HG03565 (cell line): ENCODE measurements around the gene MAP3K10.
"Not testable (repeated sequence)": the region's sequence is repeated elsewhere in the genome, so short reads cannot be mapped to it uniquely, and the experiment has no call there.

Source experiments
- ATAC-seq: cut with Tn5 transposase; IDR thresholded peaks from one replicate; pipeline ENCODE4 v1.9.1; 2021; ENCODE audit warnings: mild to moderate bottlenecking, moderate library complexity; ENCODE audit not compliant: unreplicated experiment

MAP3K10 gene

GRCh38 chr19:40190891-40191835, at the start of gene MAP3K10:
MAP3K10 (plus strand) TSS chr19:40191426; CDS start chr19:40192032, 606 bp downstream.
- peak; percentile 59 for ATAC-seq

GRCh38 chr19:40141551-40141950, 49.7 kb upstream of the MAP3K10 start:
- ATAC-seq, result no peak

- ATAC-seq, result peak; percentile 48
Observed at GRCh38 chr19:40143612-40144011, 47.6 kb upstream of the MAP3K10 start.

- no peak for ATAC-seq
Observed at GRCh38 chr19:40144151-40144550, 47.1 kb upstream of the MAP3K10 start.

GRCh38 chr19:40144947-40145748, 46.1 kb upstream of the MAP3K10 start:
- ATAC-seq, result no peak

GRCh38 chr19:40145749-40146029, 45.5 kb upstream of the MAP3K10 start:
- ATAC-seq, result not testable (repeated sequence)

GRCh38 chr19:40147338-40147692, 43.9 kb upstream of the MAP3K10 start:
- no peak for ATAC-seq

GRCh38 chr19:40147693-40148347, 43.4 kb upstream of the MAP3K10 start:
- no peak for ATAC-seq

GRCh38 chr19:40149501-40149900, 41.7 kb upstream of the MAP3K10 start:
- no peak for ATAC-seq

GRCh38 chr19:40150170-40150569, 41.1 kb upstream of the MAP3K10 start:
- ATAC-seq, result no peak

- no peak for ATAC-seq
Observed at GRCh38 chr19:40154121-40154680, 37.0 kb upstream of the MAP3K10 start.

- no peak for ATAC-seq
Observed at GRCh38 chr19:40155749-40156265, 35.4 kb upstream of the MAP3K10 start.

GRCh38 chr19:40157059-40157458, 34.2 kb upstream of the MAP3K10 start:
- no peak for ATAC-seq

- no peak for ATAC-seq
Observed at GRCh38 chr19:40159744-40160143, 31.5 kb upstream of the MAP3K10 start.

- no peak for ATAC-seq
Observed at GRCh38 chr19:40162104-40162503, 29.1 kb upstream of the MAP3K10 start.

GRCh38 chr19:40163541-40164129, 27.6 kb upstream of the MAP3K10 start:
- ATAC-seq, result no peak

- ATAC-seq, result no peak
Observed at GRCh38 chr19:40165362-40165937, 25.8 kb upstream of the MAP3K10 start.

- not testable (repeated sequence) for ATAC-seq
Observed at GRCh38 chr19:40169482-40170302, 21.5 kb upstream of the MAP3K10 start.

- not testable (repeated sequence) for ATAC-seq
Observed at GRCh38 chr19:40170303-40170989, 20.8 kb upstream of the MAP3K10 start.
